NCI-H526 treated with DMSO at 0.1 percent for 48 hours (cell line): ENCODE results near the gene THOC1.
"Not testable (repeated sequence)": the region's sequence is repeated elsewhere in the genome, so short reads cannot be mapped to it uniquely, and the experiment has no call there.

Source experiments
- DNase-seq: peaks from one replicate; lab custom pipeline; 2025; lab: John Stamatoyannopoulos, UW

The THOC1 gene, protein sequence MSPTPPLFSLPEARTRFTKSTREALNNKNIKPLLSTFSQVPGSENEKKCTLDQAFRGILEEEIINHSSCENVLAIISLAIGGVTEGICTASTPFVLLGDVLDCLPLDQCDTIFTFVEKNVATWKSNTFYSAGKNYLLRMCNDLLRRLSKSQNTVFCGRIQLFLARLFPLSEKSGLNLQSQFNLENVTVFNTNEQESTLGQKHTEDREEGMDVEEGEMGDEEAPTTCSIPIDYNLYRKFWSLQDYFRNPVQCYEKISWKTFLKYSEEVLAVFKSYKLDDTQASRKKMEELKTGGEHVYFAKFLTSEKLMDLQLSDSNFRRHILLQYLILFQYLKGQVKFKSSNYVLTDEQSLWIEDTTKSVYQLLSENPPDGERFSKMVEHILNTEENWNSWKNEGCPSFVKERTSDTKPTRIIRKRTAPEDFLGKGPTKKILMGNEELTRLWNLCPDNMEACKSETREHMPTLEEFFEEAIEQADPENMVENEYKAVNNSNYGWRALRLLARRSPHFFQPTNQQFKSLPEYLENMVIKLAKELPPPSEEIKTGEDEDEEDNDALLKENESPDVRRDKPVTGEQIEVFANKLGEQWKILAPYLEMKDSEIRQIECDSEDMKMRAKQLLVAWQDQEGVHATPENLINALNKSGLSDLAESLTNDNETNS

DNA sequence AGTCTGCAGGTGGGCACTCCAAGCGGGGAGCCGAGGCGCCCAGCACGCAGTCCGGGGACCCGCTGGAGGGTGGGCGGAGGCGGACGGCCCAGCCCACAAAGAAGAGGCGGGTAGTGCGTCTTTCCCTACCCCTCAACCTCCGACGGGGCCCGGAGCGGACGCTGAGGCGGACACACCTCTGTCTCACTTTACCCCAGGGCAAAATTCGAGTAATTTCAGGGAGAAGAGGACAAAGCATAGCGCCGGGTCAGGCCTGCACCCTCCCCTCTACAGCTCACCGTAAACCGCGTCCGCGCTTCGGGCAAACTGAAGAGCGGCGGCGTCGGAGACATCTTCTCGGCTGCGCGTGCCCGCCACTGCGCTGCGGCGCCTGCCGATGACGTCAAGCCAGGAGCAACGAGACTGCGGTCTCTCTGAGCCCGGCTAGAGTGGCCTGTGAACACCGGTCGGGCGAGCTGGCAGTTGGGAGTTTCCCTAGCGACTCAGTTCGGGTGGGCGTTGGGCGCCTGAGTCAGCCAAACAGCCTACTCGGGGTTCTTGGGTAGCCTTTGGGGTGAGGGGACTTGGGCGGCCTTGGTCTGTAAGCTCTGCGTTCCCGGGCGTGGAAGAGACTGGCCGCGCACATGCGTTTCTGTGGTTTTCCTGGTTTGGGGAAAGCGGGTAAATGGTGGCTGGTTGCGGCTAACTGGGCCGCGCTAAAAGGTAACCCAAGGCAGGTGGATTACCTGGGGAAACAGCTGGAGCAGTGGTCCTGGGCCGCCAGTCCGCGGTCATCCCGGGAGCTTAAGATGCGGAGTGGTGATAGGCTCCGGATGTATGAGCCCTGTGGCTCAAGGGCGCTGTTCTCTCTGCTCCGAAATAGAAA is at the start of gene THOC1:
Gene THOC1, minus strand, starts transcription at position 360 of the 865 bp plus-strand sequence. Its CDS starts 28 bp downstream, at position 332.
- peak; percentile 46 for DNase-seq

DNA sequence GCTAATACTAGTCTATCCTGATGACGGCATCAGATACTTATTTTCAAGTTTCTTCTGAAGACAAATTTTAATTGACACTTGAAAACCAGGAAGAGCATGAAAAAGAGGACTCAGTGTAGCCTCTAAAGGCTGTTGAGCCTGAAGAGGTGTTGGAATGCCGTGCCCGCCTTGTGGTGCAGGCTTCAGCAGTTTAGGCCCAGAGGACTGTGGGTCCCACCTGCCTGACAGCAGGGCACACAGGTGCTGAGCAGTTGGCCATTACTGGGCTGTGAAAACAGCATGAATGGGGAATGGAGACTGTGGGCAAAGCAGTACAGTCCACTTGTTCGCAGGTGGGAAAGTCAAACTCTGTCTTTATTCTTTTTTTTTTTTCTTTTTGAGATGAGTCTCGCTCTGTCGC is 49.8 kb upstream of the THOC1 start:
- DNase-seq = no peak

DNA sequence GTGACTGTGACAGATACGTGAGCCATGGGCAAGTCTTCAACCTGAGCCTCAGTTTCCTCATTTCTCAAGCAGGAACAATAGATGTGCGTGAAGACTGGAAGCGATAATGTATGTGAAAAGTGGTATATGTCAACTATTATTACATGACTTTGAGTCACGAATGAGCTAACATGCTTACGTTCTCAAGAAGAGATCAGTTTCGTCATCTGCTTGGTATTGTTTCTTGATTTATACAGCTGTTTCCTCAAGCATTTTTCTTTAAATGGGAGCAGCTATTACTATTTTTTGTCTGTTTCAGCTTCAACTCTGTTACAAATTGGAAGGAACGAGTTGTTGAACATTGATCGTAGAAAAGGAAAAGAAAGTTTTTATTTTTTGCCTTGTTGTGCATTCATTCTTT is 48.5 kb upstream of the THOC1 start:
- DNase-seq = no peak

DNA sequence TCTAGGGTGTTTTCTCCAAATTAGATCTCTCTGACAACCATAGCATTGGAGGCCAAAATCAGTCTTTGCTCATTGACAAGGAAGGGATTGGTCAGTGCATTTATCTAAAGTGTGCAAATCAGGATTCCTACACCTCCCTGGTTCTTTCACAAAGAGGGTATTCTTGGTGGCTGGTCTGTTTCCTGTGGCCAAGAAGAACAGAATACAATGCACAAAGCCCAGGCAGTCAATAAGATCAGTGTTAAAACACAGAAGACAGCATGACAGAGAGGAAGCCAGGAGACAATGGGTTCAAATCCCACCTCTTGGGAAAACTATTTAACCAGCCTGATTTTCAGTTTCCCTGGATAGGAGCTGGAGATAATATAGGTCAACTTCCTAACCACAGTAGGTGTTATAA is 46.1 kb upstream of the THOC1 start:
- no peak for DNase-seq

DNA sequence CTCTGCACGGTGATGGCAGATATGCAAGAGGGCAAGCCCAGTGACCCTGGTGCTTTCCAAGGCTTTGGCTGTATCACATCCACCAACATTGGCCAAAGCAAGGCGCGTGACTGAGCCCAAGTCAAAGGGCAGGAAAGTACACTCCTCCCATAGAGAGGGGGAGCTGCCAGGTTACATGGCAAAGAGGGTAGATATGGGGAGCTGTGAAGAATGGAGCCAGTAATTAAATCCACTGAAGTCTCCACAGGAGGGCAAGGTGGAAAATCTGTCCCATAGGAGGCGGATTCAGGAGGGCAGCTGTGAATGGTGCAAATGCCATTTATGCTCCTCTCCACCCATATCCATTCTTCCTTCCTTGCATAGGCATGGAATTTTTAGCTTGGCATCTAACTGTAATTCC is 44.6 kb upstream of the THOC1 start:
- DNase-seq = no peak

DNA sequence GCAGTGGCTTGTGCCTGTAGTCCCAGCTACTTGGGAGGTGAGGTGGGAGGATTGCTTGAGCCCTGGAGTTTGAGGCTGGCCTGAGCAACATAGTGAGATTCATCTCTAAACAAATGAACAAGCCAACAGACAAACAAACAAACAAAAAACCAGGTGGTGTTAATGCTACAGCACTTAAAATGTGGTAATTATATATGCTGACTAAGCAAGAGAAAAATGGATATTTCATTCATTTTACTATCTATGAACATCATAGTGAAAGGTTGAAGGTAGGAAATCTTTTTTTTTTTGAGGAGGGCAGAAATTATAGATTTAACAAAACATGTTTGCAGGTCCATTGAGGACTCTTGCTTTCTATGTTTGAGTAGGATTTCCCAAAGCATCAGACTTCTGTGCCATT is 42.2 kb upstream of the THOC1 start:
- DNase-seq = no peak

DNA sequence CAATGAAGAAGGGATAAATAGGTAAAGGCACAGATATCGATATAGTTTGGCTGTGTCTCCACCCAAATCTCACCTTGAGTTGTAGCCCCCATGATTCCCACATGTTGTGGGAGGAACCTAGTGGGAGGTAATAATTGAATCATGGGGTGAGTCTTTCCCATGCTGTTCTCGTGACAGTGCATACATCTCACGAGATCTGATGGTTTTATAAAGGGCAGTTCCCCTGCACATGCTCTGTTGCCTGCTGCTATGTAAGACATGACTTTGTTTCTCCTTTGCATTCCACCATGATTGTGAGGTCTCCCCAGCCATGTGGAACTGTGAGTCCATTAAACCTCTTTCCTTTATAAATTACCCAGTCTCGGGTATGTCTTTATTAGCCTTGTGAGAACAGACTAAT is 40.2 kb upstream of the THOC1 start:
- DNase-seq = not testable (repeated sequence)

DNA sequence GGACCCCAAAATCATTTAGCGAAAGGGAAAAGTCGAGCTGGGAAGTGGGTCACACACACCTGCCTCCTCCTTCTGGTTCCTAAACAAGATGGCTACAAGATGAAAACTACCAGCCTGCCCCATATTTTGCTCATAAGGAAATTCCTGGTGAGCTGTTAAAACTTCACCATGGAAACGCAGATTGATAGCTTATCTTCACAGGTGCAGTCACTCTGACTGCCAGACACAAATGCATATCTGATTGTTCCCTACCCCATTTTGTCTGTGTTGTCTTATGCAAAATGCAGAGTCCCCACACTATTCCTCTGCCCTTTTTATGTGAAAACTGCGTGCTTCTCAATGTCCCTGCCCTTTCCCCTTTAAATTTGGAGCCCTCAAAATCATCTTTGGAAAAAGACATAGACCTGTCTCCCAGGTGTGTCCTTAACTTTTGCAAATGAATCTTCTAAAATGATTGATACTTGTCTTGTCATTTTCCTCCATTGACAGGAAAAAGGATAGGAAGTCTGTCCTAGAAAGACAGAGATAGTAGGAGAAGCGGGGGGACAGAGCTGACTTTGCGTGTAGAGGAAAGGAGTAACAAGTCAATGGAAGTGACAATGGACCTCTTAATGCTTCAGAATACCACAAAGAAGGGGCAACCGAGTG is 38.9 kb upstream of the THOC1 start:
- DNase-seq = no peak

DNA sequence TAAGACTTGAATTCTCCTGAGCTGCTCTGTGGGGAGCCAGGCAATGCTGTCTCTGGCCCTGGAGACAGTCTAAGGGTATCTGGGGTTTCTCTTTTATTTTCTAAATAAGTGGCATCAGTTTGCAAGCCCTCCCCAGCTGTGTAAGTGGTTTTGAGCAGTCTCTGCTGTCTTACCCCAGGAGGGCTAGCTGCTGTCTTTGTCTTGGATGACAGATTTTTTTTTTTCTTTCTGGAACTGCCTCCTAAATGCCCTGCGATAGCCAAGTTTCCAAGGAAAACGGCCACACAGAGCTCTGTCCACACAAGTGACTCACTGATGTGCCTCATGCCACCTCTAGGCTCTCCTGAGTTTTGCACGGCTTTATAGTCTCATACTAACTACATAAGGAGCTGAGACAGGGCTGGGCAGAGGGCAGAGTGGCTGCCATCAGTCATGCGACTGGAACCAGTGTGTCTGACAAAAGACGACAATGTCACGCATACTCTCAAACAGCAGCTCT is 37.2 kb upstream of the THOC1 start:
- DNase-seq = no peak

DNA sequence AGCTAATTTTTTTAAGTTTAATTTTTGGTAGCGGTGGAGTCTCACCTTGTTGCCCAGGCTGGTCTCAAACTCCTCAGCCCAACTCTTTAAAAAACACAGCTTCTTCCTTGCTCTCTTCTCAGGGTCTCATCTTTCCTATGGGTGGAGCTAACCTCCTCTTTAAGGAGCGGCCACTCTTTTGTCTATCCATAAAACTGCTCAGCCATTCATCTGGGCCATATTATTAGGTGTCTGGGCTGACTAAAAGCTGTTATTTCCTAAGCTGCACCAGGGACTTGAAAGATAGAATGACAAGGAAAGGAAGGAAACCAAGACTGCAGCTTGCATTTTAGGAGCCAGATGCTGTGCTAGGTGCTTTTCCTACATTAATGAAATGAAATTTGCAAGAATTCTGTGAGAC is 35.8 kb upstream of the THOC1 start:
- no peak for DNase-seq

DNA sequence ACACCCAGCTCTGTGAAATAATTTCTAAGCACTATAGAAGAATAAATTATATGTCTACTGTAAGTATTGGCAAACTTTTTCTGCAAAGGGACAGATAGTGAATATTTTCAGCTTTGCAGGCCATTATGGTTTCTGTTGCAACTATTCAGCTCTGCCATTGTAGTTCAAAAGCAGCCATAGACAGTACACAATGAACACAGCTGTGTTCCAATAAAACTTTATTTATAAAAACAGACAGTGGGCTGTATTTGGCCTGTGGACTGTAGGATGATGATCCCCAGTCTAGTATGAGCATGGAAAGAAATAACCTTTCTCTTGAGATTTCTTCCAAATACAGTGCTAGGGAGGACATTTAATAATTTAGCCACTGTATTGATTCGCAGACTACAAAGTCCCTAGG is 35.2 kb upstream of the THOC1 start:
- DNase-seq = no peak

DNA sequence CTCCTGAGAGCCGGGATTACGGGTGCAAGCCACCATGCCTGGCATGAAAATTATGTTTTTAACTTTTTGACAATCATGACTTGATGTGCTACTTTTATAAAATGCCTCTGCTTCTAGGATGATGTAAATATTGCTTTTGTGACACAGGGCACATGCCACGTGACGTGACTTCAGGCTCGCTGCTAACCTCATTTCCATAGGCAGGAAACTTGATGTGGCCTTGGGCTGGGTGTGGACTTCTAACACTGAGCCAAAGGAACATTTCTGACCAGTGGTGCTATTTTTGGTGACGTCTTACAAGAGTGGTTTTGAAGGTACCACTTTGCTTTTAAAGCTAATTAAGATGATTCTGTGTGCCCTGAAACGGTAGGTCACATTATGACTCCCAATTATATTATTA is 34.2 kb upstream of the THOC1 start:
- no peak for DNase-seq

DNA sequence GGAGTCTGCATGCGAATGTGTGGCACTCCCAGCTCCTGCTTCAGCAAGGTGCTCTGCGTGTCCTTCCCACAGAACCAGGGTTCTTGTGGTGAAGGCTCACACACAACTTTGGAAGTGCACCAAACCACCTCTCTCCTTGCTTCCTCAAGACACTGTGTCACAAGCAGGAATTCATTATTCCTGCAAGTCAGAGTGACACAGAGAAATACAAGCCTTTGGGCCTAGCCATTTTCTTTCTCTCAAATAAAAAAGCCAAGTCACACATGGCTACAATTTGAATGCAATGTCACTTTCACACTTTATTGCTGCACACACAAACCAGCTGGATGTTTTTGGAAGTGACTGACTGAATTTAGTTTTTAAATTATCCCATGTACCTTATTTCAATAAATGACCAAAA is 30.1 kb upstream of the THOC1 start:
- no peak for DNase-seq

DNA sequence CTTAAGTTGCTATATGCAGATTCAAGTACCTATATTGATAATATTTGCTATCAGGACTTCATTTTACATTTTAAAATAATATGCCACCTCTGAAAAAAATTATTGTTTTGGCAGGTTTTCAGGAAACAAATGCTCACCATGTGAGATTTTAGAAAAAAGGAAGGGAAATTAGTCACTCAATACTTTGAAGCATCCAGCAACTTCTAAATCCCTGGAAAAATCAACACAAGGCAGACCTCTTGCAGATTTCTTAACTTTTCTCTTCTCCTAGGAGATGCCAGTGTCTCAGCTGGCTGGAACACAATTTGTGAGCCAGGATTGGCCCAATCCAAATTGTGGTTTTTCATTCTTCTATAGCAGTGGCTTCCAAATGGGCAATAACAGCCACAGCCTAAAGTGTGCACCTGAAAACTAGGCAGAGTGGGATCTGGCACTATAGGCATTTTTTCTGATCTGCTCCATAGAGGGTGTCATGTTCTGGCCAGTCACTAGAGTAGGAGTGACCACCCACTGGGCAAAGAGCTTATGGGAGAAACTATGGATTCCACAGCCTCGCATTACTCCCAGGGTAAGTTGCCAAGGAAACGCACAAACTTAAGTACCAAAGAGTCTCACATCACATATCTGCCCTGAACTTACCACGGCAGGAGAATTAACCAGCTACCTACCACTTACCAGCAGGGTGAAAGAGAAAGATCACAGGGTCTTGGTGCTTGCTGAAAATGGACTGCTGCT is 28.1 kb upstream of the THOC1 start:
- DNase-seq = no peak

DNA sequence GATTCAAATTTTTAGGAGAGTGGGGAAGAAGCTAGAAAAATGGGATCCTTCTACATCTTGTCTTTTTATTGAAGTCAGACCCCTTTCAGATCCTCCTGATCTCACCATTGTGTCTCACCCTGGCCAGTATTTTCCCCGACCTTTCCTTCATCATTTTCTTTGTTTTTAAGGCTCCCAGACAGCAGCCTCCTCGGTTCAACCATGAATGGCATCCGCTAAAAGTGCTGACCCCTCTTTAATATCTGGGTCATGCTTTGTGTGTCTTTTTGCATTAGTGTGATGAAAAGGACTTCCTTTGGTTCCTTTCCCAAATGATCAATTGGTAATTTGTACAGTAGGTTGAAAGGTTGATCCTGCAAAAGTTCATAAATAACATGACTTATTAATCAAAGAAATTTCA is 26.7 kb upstream of the THOC1 start:
- no peak for DNase-seq

DNA sequence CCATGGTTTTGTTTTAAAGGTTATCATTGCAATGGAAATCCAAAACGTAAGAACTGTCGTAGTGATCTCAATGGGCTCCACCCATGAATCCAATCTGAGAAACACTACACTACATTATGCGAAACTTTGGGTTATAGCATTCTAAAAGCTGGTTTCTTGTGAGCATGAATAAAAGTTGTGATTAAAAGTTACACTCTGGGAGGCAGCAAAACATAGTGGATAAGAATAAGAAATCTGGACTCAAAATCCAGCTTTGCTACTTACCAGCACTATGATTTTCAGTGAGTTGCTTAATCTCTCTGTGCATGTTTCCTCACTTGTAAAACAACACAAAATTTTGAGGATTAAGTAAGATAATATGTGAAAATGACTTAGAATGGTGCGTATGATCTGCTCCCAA is 25.7 kb upstream of the THOC1 start:
- no peak for DNase-seq

DNA sequence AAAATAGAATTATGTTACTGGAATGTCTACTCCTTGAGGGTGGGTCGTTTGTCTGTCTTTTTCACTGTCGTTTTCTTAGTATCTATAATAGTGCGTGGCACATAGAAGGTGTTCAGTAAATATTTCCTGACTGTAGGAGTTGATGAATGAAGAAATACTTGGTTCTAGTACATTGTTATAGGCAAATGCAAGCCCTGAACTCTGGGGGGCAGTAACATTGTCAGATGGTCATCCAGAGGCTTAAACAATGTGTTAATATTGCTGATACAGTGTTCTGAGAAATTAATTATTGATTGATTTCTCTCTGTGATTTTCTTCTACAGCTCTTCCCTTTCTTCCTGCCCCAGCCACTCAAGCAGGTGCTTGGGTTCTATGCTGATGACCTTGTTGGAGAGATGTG is 24.4 kb upstream of the THOC1 start:
- DNase-seq = no peak

DNA sequence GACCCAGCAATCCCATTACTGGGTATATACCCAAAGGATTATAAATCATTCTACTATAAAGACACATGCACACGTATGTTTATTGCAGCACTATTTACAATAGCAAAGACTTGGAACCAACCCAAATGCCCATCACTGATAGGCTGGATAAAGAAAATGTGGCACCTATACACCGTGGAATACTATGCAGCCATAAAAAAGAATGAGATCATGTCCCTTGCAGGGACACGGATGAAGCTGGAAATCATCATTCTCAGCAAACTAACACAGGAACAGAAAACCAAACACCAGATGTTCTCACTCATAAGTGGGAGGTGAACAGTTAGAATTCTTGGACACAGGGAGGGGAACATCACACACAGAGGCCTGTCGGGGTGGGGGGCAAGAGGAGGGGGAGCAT is 22.1 kb upstream of the THOC1 start:
- not testable (repeated sequence) for DNase-seq

DNA sequence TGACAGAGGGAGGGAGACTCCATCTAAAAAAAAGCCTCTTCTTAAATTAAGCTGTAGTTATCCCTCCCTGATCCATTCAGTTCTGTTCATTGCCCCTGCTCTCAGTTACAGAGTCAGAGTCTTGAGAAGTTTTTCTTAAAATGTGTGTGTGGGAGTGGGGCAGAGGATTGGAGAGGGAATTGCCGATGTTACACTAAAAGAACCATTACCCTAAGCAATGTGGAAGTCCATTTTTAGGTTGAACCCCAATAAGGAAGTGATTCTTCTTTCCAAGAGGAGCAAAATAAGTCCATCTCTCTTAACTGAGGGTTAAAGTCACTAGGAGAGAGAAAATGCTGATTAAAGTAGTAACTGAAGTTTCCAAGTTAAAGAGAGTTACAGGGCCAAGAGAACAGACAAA is 21.2 kb upstream of the THOC1 start:
- DNase-seq = no peak

DNA sequence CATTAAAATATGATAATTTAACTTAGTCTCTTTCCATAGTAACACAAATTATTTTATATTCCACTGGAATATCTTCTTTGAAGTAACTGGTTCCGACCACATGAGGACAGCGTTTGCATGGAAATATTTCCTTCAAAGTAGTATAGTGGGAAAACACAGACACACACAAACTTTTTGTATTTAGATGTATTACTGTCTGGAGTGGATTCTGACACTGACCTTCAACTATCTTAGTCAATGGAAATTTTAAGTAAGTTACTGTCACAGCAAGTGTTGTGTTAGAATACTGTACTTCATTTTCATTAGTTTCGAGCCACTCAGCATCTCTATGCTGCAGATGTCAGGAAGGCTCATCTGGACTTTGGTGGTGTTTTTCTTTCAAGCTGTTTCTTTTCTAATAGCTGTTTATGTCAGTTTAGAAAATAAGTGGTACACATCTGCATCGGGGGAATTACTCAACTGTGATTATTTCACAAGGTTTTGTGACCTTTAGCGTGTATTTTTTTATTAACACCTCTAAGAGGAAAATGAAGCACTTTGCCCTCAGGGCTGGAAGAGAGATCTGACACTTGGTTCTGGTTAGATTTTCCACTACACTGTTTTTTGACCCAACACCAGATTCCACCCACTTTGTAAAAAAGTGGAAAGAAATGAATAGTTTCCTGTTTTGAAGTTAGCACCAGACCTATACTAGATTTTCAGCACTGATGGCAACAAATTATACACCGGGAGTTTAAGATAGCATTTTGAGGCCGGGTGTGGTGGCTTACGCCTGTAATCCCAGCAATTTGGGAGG is 18.9 kb upstream of the THOC1 start:
- no peak for DNase-seq

DNA sequence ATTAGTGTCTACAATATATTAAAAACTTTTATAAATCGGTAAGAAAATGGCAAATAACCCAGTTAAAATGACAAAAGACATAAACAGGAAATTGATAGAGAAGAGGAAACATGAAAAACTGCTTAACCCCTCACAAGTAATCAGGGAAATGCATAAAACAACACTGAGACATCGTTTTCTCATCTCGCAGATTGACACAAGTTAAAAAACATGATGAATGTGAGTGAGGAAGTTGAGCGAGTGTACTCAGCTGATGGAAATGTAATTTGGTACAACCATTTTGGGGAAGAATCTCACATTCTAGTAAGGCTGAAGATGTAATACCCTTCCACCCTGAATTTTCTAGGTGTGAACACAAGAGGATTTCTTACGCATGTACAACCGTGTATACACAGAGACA is 18.0 kb upstream of the THOC1 start:
- no peak for DNase-seq
